ENCODE data around the gene ARRDC4. TPM values are rescaled to one million over a fixed set of nuclear protein-coding genes. Genes with fewer than 3 reads are reported as not detected.

ARRDC4 gene
- total and polyA plus RNA-seq, 2 of the 4 experiments (the other 2 are of a cell fraction): 5.3 to 9.1 TPM

DNA sequence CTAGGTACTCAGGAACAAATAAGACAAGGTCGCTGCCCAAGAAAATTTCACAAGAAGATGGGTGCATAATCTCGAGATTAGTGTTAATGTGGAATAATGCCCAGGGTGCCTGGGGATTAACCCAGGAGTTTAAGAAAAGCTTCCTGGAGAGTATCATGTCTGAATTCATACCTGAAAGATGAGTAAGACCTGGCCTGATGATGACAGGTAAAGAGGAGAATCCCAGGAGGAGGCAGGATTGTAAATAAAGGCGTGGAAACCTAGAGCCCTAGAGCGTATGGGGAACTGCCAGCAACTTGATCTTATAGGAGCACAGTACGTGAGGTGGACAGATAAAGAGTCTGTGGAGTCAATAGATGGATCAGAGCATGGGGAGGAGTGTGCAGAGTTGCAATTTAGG, 43.0 kb downstream of the ARRDC4 start:
- DNase-seq: no peak
- H2BK20ac ChIP-seq (ENCODE audit: low read depth, low read length): no peak overlapping the region
- no peak overlapping the region for H3K27ac ChIP-seq (ENCODE audit: insufficient read depth, low read length)
- dilution Hi-C loops (cut with HindIII; ENCODE audit: low sequenced_read_pairs, unreplicated experiment) (no loop called here), intact Hi-C loops (cut with micrococcal nuclease) (loop anchor here (10.0 kb wide), 1 partner anchor 71 kb away; no protein-coding TSS in a partner anchor), in situ Hi-C loops (cut with MboI; ENCODE audit: low sequenced_read_pairs) (no loop called here)
- no peaks in the 10 kb centered on the region for H4K20me1 ChIP-seq (ENCODE audit: insufficient read depth, low read length)
- ChIA-PET CTCF (no interaction called here), POLR2A (ENCODE audit: unreplicated experiment) (no interaction called here)
- no peak overlapping the region for H3K4ac ChIP-seq (ENCODE audit: low read depth, low read length)
- no peak overlapping the region for H3K4me3 ChIP-seq (ENCODE audit: insufficient read depth, low read depth, low read length)
- H3K27me3 ChIP-seq (ENCODE audit: control insufficient read depth, insufficient read depth, low read length): no peaks in the 10 kb centered on the region
- no peak overlapping the region for H2BK15ac ChIP-seq (ENCODE audit: low read depth, low read length)
- H3K9me3 ChIP-seq (ENCODE audit: control insufficient read depth, insufficient read depth, low read length): peaks cover 9% of the 10 kb centered on the region
- 63% methylated on average over 3 of the region's 5 CpGs; no CpG with 5 or more reads in 1 of the 2 experiments for WGBS, 2 experiments (ENCODE audit: extremely low coverage in 2 of 2, insufficient read length in 1 of 2)
- no peak overlapping the region for H3K4me2 ChIP-seq (ENCODE audit: low read depth, low read length)
- no peak overlapping the region for H2BK5ac ChIP-seq (ENCODE audit: low read depth, low read length, poor library complexity, severe bottlenecking)
- no peak overlapping the region for H4K91ac ChIP-seq (ENCODE audit: insufficient read depth, low read depth, low read length)
- no peaks in the 10 kb centered on the region for H3K79me1 ChIP-seq (ENCODE audit: low read depth in 1 of 2, low read length in 2 of 2)
- H2AK9ac ChIP-seq (replicated peaks; ENCODE audit: low read depth, low read length, poor library complexity): no peak overlapping the region
- H4K5ac ChIP-seq (ENCODE audit: low read depth, low read length): no peak overlapping the region
- no peak overlapping the region for H3K18ac ChIP-seq (ENCODE audit: low read depth, low read length)
- no TSS peak for BruUV-seq (replicated peaks)
- H3K9me1 ChIP-seq (ENCODE audit: insufficient read depth, low read length): no peaks in the 10 kb centered on the region
- H2AK5ac ChIP-seq (ENCODE audit: low read depth, low read length): no peak overlapping the region
- no peak overlapping the region for H3K56ac ChIP-seq (ENCODE audit: extremely low read depth, insufficient read depth, low read length)
- no peak overlapping the region for H3K14ac ChIP-seq (replicated peaks; ENCODE audit: low read depth, low read length)
- no peak overlapping the region for H4K8ac ChIP-seq (ENCODE audit: low read depth in 2 of 2, low read length in 2 of 2)
- no peak overlapping the region for H3K23ac ChIP-seq (ENCODE audit: low read depth, low read length)
- no peak overlapping the region for H2AFZ ChIP-seq (replicated peaks; ENCODE audit: low read length, poor library complexity)
- no peak overlapping the region for H3K9ac ChIP-seq (ENCODE audit: low read depth, low read length)
- H2BK120ac ChIP-seq (ENCODE audit: low read depth, low read length): no peak overlapping the region
- no peaks in the 10 kb centered on the region for H3K4me1 ChIP-seq (ENCODE audit: control insufficient read depth, insufficient read depth, low read length)
- H3K36me3 ChIP-seq (ENCODE audit: control insufficient read depth, insufficient read depth, low read length): no peaks in the 10 kb centered on the region
- no peak for ATAC-seq (ENCODE audit: low read depth)
- TF ChIP-seq, protein P1, sequence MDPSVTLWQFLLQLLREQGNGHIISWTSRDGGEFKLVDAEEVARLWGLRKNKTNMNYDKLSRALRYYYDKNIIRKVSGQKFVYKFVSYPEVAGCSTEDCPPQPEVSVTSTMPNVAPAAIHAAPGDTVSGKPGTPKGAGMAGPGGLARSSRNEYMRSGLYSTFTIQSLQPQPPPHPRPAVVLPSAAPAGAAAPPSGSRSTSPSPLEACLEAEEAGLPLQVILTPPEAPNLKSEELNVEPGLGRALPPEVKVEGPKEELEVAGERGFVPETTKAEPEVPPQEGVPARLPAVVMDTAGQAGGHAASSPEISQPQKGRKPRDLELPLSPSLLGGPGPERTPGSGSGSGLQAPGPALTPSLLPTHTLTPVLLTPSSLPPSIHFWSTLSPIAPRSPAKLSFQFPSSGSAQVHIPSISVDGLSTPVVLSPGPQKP (IDR thresholded peaks at IDR 0.05; ENCODE audit: borderline replicate concordance, low read depth, low read length): no peak
- TF ChIP-seq FOS (IDR thresholded peaks at IDR 0.05; ENCODE audit: low read depth, low read length) (no peak), MXI1 (IDR thresholded peaks at IDR 0.05; ENCODE audit: borderline replicate concordance, low read depth, low read length) (no peak), BHLHE40 (IDR thresholded peaks at IDR 0.05; ENCODE audit: low read depth, low read length) (no peak), NFE2L2 (IDR thresholded peaks at IDR 0.05; ENCODE audit: low read depth, low read length) (no peak), CEBPB (IDR thresholded peaks at IDR 0.05; ENCODE audit: low read depth, low read length) (no peak), CHD1 (IDR thresholded peaks at IDR 0.05; ENCODE audit: low read depth, low read length) (no peak), SMC3 (IDR thresholded peaks at IDR 0.05; ENCODE audit: low read depth, low read length) (no peak), RCOR1 (IDR thresholded peaks at IDR 0.05; ENCODE audit: insufficient replicate concordance, low read length) (no peak), MAFK (IDR thresholded peaks at IDR 0.05; ENCODE audit: low read depth, low read length) (no peak), RFX5 (IDR thresholded peaks at IDR 0.05; ENCODE audit: low read depth, low read length) (no peak), MAZ (IDR thresholded peaks at IDR 0.05; ENCODE audit: borderline replicate concordance, low read depth, low read length) (no peak), RAD21 (IDR thresholded peaks at IDR 0.05; ENCODE audit: low read length) (no peak), POLR2A (IDR thresholded peaks at IDR 0.05; ENCODE audit: low read depth, low read length) (no peak)
- TF ChIP-seq, protein P2, sequence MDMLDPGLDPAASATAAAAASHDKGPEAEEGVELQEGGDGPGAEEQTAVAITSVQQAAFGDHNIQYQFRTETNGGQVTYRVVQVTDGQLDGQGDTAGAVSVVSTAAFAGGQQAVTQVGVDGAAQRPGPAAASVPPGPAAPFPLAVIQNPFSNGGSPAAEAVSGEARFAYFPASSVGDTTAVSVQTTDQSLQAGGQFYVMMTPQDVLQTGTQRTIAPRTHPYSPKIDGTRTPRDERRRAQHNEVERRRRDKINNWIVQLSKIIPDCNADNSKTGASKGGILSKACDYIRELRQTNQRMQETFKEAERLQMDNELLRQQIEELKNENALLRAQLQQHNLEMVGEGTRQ (IDR thresholded peaks at IDR 0.05; ENCODE audit: low read depth, low read length): no peak
- TF ChIP-seq, protein P3, sequence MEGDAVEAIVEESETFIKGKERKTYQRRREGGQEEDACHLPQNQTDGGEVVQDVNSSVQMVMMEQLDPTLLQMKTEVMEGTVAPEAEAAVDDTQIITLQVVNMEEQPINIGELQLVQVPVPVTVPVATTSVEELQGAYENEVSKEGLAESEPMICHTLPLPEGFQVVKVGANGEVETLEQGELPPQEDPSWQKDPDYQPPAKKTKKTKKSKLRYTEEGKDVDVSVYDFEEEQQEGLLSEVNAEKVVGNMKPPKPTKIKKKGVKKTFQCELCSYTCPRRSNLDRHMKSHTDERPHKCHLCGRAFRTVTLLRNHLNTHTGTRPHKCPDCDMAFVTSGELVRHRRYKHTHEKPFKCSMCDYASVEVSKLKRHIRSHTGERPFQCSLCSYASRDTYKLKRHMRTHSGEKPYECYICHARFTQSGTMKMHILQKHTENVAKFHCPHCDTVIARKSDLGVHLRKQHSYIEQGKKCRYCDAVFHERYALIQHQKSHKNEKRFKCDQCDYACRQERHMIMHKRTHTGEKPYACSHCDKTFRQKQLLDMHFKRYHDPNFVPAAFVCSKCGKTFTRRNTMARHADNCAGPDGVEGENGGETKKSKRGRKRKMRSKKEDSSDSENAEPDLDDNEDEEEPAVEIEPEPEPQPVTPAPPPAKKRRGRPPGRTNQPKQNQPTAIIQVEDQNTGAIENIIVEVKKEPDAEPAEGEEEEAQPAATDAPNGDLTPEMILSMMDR (conservative IDR thresholded peaks at IDR 0.05; ENCODE audit: low read depth, low read length): no peak

Measured in IMR-90 (cell line).